ENCODE data around the gene VPS51.

VPS51 gene

GRCh38 chr11:65085446-65085845, 10.6 kb upstream of the VPS51 start:
- DNase-seq = no peak
- H4K20me1 ChIP-seq (ENCODE audit: insufficient read depth, low read length) = no peaks in the 10 kb centered on the region
- TF ChIP-seq CTCF (IDR thresholded peaks at IDR 0.05; ENCODE audit: low read length) (no peak), EZH2phosphoT487 (IDR thresholded peaks at IDR 0.05; ENCODE audit: low read length) (no peak), EZH2 (optimal IDR thresholded peaks at IDR 0.05; ENCODE audit: low read depth, low read length) (no peak)
- H3K9ac ChIP-seq (ENCODE audit: low read length) = no peak overlapping the region
- peak overlapping the region; percentile 92; the same call in 1 of the 2 replicates for H3K4me2 ChIP-seq (ENCODE audit: low read depth, low read length)
- H3K4me3 ChIP-seq (ENCODE audit: low read length) = 0 out of 2 replicates have a peak overlapping the region, but pooled peaks have one; percentile 84
- no peaks in the 10 kb centered on the region for H3K9me2 ChIP-seq (replicated peaks; ENCODE audit: insufficient read depth, low read length)
- no peak overlapping the region for H3K27ac ChIP-seq (ENCODE audit: low read length)
- peaks cover 74% of the 10 kb centered on the region for H3K79me2 ChIP-seq (ENCODE audit: low read length)
- H3K9me3 ChIP-seq (replicated peaks; ENCODE audit: insufficient read depth, low read length) = no peaks in the 10 kb centered on the region
- H3K4me1 ChIP-seq (ENCODE audit: low read length) = peaks cover 63% of the 10 kb centered on the region
- no peak overlapping the region for H2AFZ ChIP-seq (ENCODE audit: low read length)
- peaks cover 39% of the 10 kb centered on the region for H3F3A ChIP-seq (ENCODE audit: insufficient read depth, low read length)
- peaks cover 3% of the 10 kb centered on the region; the same call in 1 of the 2 replicates for H3K36me3 ChIP-seq (replicated peaks; ENCODE audit: insufficient read depth, low read length)
- H3K27me3 ChIP-seq (replicated peaks; ENCODE audit: insufficient read depth, low read length) = no peaks in the 10 kb centered on the region

GRCh38 chr11:65086809-65087208, 9.2 kb upstream of the VPS51 start:
- H3K27ac ChIP-seq (ENCODE audit: low read length) = peak overlapping the region; percentile 87; the same call in 1 of the 2 replicates
- no peaks in the 10 kb centered on the region; the same call in 1 of the 2 replicates for H3K36me3 ChIP-seq (replicated peaks; ENCODE audit: insufficient read depth, low read length)
- TF ChIP-seq CTCF (IDR thresholded peaks at IDR 0.05; ENCODE audit: low read length) (no peak), EZH2 (optimal IDR thresholded peaks at IDR 0.05; ENCODE audit: low read depth, low read length) (no peak), EZH2phosphoT487 (IDR thresholded peaks at IDR 0.05; ENCODE audit: low read length) (no peak)

GRCh38 chr11:65087216-65087615, 8.8 kb upstream of the VPS51 start:
- no peak overlapping the region for H3K4me3 ChIP-seq (ENCODE audit: low read length)
- no peak overlapping the region for H3K4me2 ChIP-seq (ENCODE audit: low read depth, low read length)
- TF ChIP-seq EZH2 (optimal IDR thresholded peaks at IDR 0.05; ENCODE audit: low read depth, low read length) (no peak), CTCF (IDR thresholded peaks at IDR 0.05; ENCODE audit: low read length) (no peak), EZH2phosphoT487 (IDR thresholded peaks at IDR 0.05; ENCODE audit: low read length) (no peak)
- no peak for DNase-seq
- peaks cover 56% of the 10 kb centered on the region for H3K79me2 ChIP-seq (ENCODE audit: low read length)
- no peak overlapping the region for H3K9ac ChIP-seq (ENCODE audit: low read length)
- H3K36me3 ChIP-seq (replicated peaks; ENCODE audit: insufficient read depth, low read length) = no peaks in the 10 kb centered on the region; the same call in 1 of the 2 replicates
- H3F3A ChIP-seq (ENCODE audit: insufficient read depth, low read length) = peaks cover 43% of the 10 kb centered on the region
- no peaks in the 10 kb centered on the region for H3K9me2 ChIP-seq (replicated peaks; ENCODE audit: insufficient read depth, low read length)
- H3K4me1 ChIP-seq (ENCODE audit: low read length) = peaks cover 59% of the 10 kb centered on the region
- peak overlapping the region; percentile 87; the same call in 1 of the 2 replicates for H3K27ac ChIP-seq (ENCODE audit: low read length)
- H4K20me1 ChIP-seq (ENCODE audit: insufficient read depth, low read length) = no peaks in the 10 kb centered on the region
- no peaks in the 10 kb centered on the region for H3K27me3 ChIP-seq (replicated peaks; ENCODE audit: insufficient read depth, low read length)
- H3K9me3 ChIP-seq (replicated peaks; ENCODE audit: insufficient read depth, low read length) = no peaks in the 10 kb centered on the region
- H2AFZ ChIP-seq (ENCODE audit: low read length) = no peak overlapping the region

More at GRCh38 chr11:65086809-65087208, 9.2 kb upstream of the VPS51 start:
- no peaks in the 10 kb centered on the region for H3K27me3 ChIP-seq (replicated peaks; ENCODE audit: insufficient read depth, low read length)
- H3K4me2 ChIP-seq (ENCODE audit: low read depth, low read length) = no peak overlapping the region
- H4K20me1 ChIP-seq (ENCODE audit: insufficient read depth, low read length) = no peaks in the 10 kb centered on the region
- peaks cover 60% of the 10 kb centered on the region for H3K79me2 ChIP-seq (ENCODE audit: low read length)
- DNase-seq = no peak
- no peaks in the 10 kb centered on the region for H3K9me2 ChIP-seq (replicated peaks; ENCODE audit: insufficient read depth, low read length)
- H2AFZ ChIP-seq (ENCODE audit: low read length) = no peak overlapping the region
- no peaks in the 10 kb centered on the region for H3K9me3 ChIP-seq (replicated peaks; ENCODE audit: insufficient read depth, low read length)
- H3K4me3 ChIP-seq (ENCODE audit: low read length) = no peak overlapping the region
- peaks cover 40% of the 10 kb centered on the region for H3F3A ChIP-seq (ENCODE audit: insufficient read depth, low read length)
- no peak overlapping the region for H3K9ac ChIP-seq (ENCODE audit: low read length)
- peaks cover 63% of the 10 kb centered on the region for H3K4me1 ChIP-seq (ENCODE audit: low read length)

Measured in MM.1S (cell line).